Measurements from ENCODE around the gene FGF14. TPM values are rescaled to one million over a fixed set of nuclear protein-coding genes. Genes with fewer than 3 reads are reported as not detected.

Gene FGF14
- total and polyA plus RNA-seq, 2 donors (not counting 3 experiments of a cell fraction or from before 2014, with no cell fraction given), result not detected

DNA sequence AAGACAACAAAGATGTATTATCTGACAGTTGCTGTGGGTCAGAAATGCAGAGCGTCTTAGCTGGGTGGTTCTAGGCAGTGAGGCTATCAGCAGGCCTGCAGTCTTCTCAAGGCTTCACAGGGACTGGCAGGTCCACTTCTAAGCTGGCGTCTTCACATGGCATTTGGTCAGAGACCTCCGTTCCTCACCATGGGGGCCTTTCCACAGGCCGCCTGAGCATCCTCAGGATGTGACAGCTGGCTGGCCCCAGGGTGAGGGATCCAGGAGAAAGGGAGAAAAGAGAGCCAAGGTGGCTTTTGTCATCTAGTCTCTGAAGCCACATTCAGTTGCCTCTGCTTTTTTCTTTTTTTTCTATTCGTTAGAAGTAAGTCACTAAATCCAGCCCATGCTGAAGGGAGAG, 50.3 kb downstream of the FGF14 start:
- DNase-seq (ENCODE audit: low read depth, low spot score), result no peak
- TF ChIP-seq MYC (IDR thresholded peaks at IDR 0.05; ENCODE audit: low read depth, low read length) (no peak), GATA2 (IDR thresholded peaks at IDR 0.05; ENCODE audit: insufficient read depth, insufficient read length, low read depth, low read length) (no peak)
- no peaks in the 10 kb centered on the region for H3K79me2 ChIP-seq (ENCODE audit: control insufficient read depth, insufficient read depth, low read length)
- no peaks in the 10 kb centered on the region for H3K27me3 ChIP-seq (ENCODE audit: control insufficient read depth in 2 of 2, insufficient read depth in 2 of 2, low read length in 2 of 2)
- no peak for FAIRE-seq
- dilution Hi-C loops (cut with MboI; ENCODE audit: extremely low pct_ligation_motif_present, low sequenced_read_pairs) (no loop called here), intact Hi-C loops (cut with micrococcal nuclease) (no loop called here)
- BruUV-seq (replicated peaks), result no TSS peak
- no peak overlapping the region for H2AFZ ChIP-seq (ENCODE audit: low read depth, low read length)
- no peak overlapping the region for H3K4me3 ChIP-seq (replicated peaks in 1 of 3; ENCODE audit: insufficient read depth in 1 of 3, low read depth in 1 of 3, low read length in 3 of 3)
- ChIA-PET CTCF (no interaction called here), POLR2A (no interaction called here)
- no peaks in the 10 kb centered on the region for H3K4me1 ChIP-seq (ENCODE audit: control insufficient read depth, extremely low read depth, insufficient read depth, low read length)
- H3K9ac ChIP-seq (replicated peaks; ENCODE audit: extremely low read depth, insufficient read depth, low read length), result no peak overlapping the region
- H3K9me3 ChIP-seq (replicated peaks; ENCODE audit: control insufficient read depth, insufficient read depth, low read length), result no peaks in the 10 kb centered on the region
- H3K4me2 ChIP-seq (ENCODE audit: insufficient read depth, low read length), result no peak overlapping the region
- no peaks in the 10 kb centered on the region for H4K20me1 ChIP-seq (replicated peaks; ENCODE audit: control insufficient read depth, extremely low read depth, insufficient read depth, low read length)
- H3K27ac ChIP-seq (ENCODE audit: insufficient read depth, low read depth, low read length), result no peak overlapping the region
- no peaks in the 10 kb centered on the region for H3K9me1 ChIP-seq (replicated peaks; ENCODE audit: control insufficient read depth, extremely low read depth, insufficient read depth, low read length)
- no peaks in the 10 kb centered on the region for H3K36me3 ChIP-seq (ENCODE audit: control insufficient read depth in 2 of 2, extremely low read depth in 1 of 2, insufficient read depth in 2 of 2, low read length in 2 of 2)

DNA sequence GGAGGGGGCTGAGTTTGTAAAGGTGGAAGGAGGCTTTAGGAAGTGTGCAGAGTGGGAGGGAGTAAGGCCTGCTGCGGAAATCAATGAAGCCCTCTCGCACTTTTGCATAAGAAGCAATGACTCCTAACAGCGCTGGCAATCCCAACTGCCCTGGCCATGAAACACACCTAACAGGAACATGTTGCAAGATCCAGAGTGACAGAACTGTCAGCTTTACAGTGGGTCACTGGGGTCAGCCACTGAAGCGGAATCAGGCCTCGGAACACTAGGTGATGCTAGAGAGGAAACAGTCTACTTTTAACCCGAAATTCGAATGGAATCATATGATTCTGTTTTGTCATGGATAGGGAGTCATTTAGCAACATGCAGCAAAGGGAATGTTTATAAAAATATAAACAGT, 54.4 kb downstream of the FGF14 start:
- no peaks in the 10 kb centered on the region for H3K27me3 ChIP-seq (ENCODE audit: control insufficient read depth in 2 of 2, insufficient read depth in 2 of 2, low read length in 2 of 2)
- POLR2A ChIA-PET, result no interaction called here
- H4K20me1 ChIP-seq (replicated peaks; ENCODE audit: control insufficient read depth, extremely low read depth, insufficient read depth, low read length), result no peaks in the 10 kb centered on the region
- H3K4me2 ChIP-seq (ENCODE audit: insufficient read depth, low read length), result no peak overlapping the region
- no peaks in the 10 kb centered on the region for H3K9me3 ChIP-seq (replicated peaks; ENCODE audit: control insufficient read depth, insufficient read depth, low read length)
- no peak overlapping the region for H3K4me3 ChIP-seq (replicated peaks in 1 of 3; ENCODE audit: insufficient read depth in 1 of 3, low read depth in 1 of 3, low read length in 3 of 3)
- no TSS peak for BruUV-seq (replicated peaks)
- H3K4me1 ChIP-seq (ENCODE audit: control insufficient read depth, extremely low read depth, insufficient read depth, low read length), result no peaks in the 10 kb centered on the region
- no peak for DNase-seq (ENCODE audit: low read depth, low spot score)
- intact Hi-C loops (cut with micrococcal nuclease), result no loop called here
- H3K9ac ChIP-seq (replicated peaks; ENCODE audit: extremely low read depth, insufficient read depth, low read length), result no peak overlapping the region
- CTCF ChIA-PET, result no interaction called here
- no peak for TF ChIP-seq JUN (IDR thresholded peaks at IDR 0.05; ENCODE audit: borderline replicate concordance, insufficient read depth, insufficient read length, low read depth)
- no peak for TF ChIP-seq GATA2 (IDR thresholded peaks at IDR 0.05; ENCODE audit: insufficient read depth, insufficient read length, low read depth, low read length)
- no peaks in the 10 kb centered on the region for H3K9me1 ChIP-seq (replicated peaks; ENCODE audit: control insufficient read depth, extremely low read depth, insufficient read depth, low read length)
- no peak for FAIRE-seq
- no peak overlapping the region for H3K27ac ChIP-seq (ENCODE audit: insufficient read depth, low read depth, low read length)
- no peak overlapping the region for H2AFZ ChIP-seq (ENCODE audit: low read depth, low read length)
- H3K36me3 ChIP-seq (ENCODE audit: control insufficient read depth in 2 of 2, extremely low read depth in 1 of 2, insufficient read depth in 2 of 2, low read length in 2 of 2), result no peaks in the 10 kb centered on the region
- H3K79me2 ChIP-seq (ENCODE audit: control insufficient read depth, insufficient read depth, low read length), result no peaks in the 10 kb centered on the region
- dilution Hi-C loops (cut with MboI; ENCODE audit: extremely low pct_ligation_motif_present, low sequenced_read_pairs), result no loop called here
